Left colon (tissue), 2 donors: ENCODE results near the gene SCYGR3. TPM values are rescaled to one million over a fixed set of nuclear protein-coding genes. Genes with fewer than 3 reads are reported as not detected.

Source experiments
- ATAC-seq: fragments of 200-7000 bp; cut with Tn5 transposase; one replicate; pipeline ENCODE4 v1.9.1; 2020; ENCODE audit warnings: mild to moderate bottlenecking, moderate library complexity
- DNase-seq, 2 donors: peaks; one replicate each; pipeline ENCODE4 v3.0.0-alpha.2; 2020
- intact Hi-C, 2 donors: fragments of 100-400 bp; cut with DNase I in 1 of 2; cut with micrococcal nuclease in 1 of 2; formaldehyde crosslinking; loops; one replicate each; pipeline versions ENCODE4 v1.11.2 to v1.14.0; 2022; cut with DNase I, micrococcal nuclease
- long read RNA-seq: library from polyadenylated mRNA; unstranded; transcript quantifications from one replicate; pipeline ENCODE4 v2.0.0, GENCODE V29; 2021
- total RNA-seq, 2 donors: library from RNA; stranded (reverse); fragmentation: NEBNext Ultra II Directional; extraction: Animal tissue kit (Norgen Biotek cat#: 25700); gene quantifications; one replicate each; pipeline ENCODE4 v1.2.1, GENCODE V29; 2021
- donor health status: DM: no; HTN: no; CAD: no.
- donor health status: DM: yes; HTN: yes; CAD: no.

The SCYGR3 gene
- not detected for total RNA-seq
- long read RNA-seq, result 0 reads

GRCh38 chr2:227614740-227615139, at the start of gene SCYGR3:
TSS of gene SCYGR3 (minus strand) at chr2:227614840. CDS start at chr2:227614840, 0 bp downstream.
- DNase-seq (no peak), ATAC-seq (no peak)
- intact Hi-C loops, result no loop called here

- ATAC-seq (no peak), DNase-seq (no peak)
- intact Hi-C loops, result no loop called here
Measured at GRCh38 chr2:227661827-227662226, 47.2 kb upstream of the SCYGR3 start.

GRCh38 chr2:227661025-227661649, 46.5 kb upstream of the SCYGR3 start:
- ATAC-seq (no peak), DNase-seq (no peak)
- intact Hi-C loops, result no loop called here

GRCh38 chr2:227657199-227657845, 42.7 kb upstream of the SCYGR3 start:
- DNase-seq (no peak), ATAC-seq (no peak)
- intact Hi-C loops, result loop anchor here in 1 of 2 donors (5.0 kb wide), 1 partner anchor 110 kb away; no protein-coding TSS in a partner anchor

GRCh38 chr2:227655454-227655853, 40.8 kb upstream of the SCYGR3 start:
- intact Hi-C loops, result loop anchor here in 1 of 2 donors (5.0 kb wide), 1 partner anchor 112 kb away; no protein-coding TSS in a partner anchor
- DNase-seq, result no peak
- no peak for ATAC-seq

- no peak for DNase-seq
- no peak for ATAC-seq
- intact Hi-C loops, result no loop called here
Measured at GRCh38 chr2:227654426-227654825, 39.8 kb upstream of the SCYGR3 start.

- ATAC-seq, result no peak
- DNase-seq, result no peak
- intact Hi-C loops, result no loop called here
Measured at GRCh38 chr2:227653419-227653818, 38.8 kb upstream of the SCYGR3 start.

- ATAC-seq (no peak), DNase-seq (no peak)
- intact Hi-C loops, result no loop called here
Measured at GRCh38 chr2:227643990-227644551, 29.4 kb upstream of the SCYGR3 start.

- intact Hi-C loops, result no loop called here
- DNase-seq (no peak), ATAC-seq (no peak)
Measured at GRCh38 chr2:227642656-227643055, 28.0 kb upstream of the SCYGR3 start.

- no peak for DNase-seq
- no peak for ATAC-seq
- intact Hi-C loops, result no loop called here
Measured at GRCh38 chr2:227634201-227634600, 19.6 kb upstream of the SCYGR3 start.

GRCh38 chr2:227632827-227633226, 18.2 kb upstream of the SCYGR3 start:
- DNase-seq, result no peak
- intact Hi-C loops, result no loop called here
- ATAC-seq, result no peak

- no peak for DNase-seq
- ATAC-seq, result no peak
- intact Hi-C loops, result no loop called here
Measured at GRCh38 chr2:227630322-227630721, 15.7 kb upstream of the SCYGR3 start.

- intact Hi-C loops, result no loop called here
- DNase-seq, result no peak
- ATAC-seq, result no peak
Measured at GRCh38 chr2:227629435-227629834, 14.8 kb upstream of the SCYGR3 start.

GRCh38 chr2:227627769-227628168, 13.1 kb upstream of the SCYGR3 start:
- ATAC-seq (no peak), DNase-seq (no peak)
- intact Hi-C loops, result no loop called here

GRCh38 chr2:227626580-227627151, 12.0 kb upstream of the SCYGR3 start:
- ATAC-seq (no peak), DNase-seq (no peak)
- intact Hi-C loops, result no loop called here

- intact Hi-C loops, result no loop called here
- DNase-seq (no peak), ATAC-seq (no peak)
Measured at GRCh38 chr2:227625420-227625819, 10.8 kb upstream of the SCYGR3 start.

- peak; percentile 70 for ATAC-seq
- intact Hi-C loops, result no loop called here
- no peak for DNase-seq
Measured at GRCh38 chr2:227623226-227623625, 8.6 kb upstream of the SCYGR3 start.

- intact Hi-C loops, result no loop called here
- no peak for ATAC-seq
- no peak for DNase-seq
Measured at GRCh38 chr2:227617316-227618230, 2.9 kb upstream of the SCYGR3 start, which contains the start of gene SCYGR4. TSS of gene SCYGR4 (plus strand) at chr2:227617498. CDS start at chr2:227617498, 0 bp downstream.

GRCh38 chr2:227616631-227617030, 2.0 kb upstream of the SCYGR3 start:
- intact Hi-C loops, result no loop called here
- ATAC-seq (no peak), DNase-seq (no peak)
